Astrocyte of the cerebellum (primary cell): ENCODE measurements around the gene NIPSNAP3A.

ENCODE experiments used
- DNase-seq: peaks from one replicate; pipeline ENCODE4 v3.0.0-alpha.2; 2011; ENCODE audit warnings: low read depth
- H3K4me3 ChIP-seq: 2 replicates; pipeline ENCODE4 v1.5.1; 2011; ENCODE audit warnings: mild to moderate bottlenecking, low read depth, low read length, moderate library complexity
- in situ Hi-C: cut with HindIII; loops from 2 replicates; pipeline ENCODE4 v1.10.0; 2017; ENCODE audit warnings: low sequenced_read_pairs
- TF ChIP-seq, protein P1 (sequence below): IDR thresholded peaks from 2 replicates; pipeline ENCODE4 v1.5.1; 2012; ENCODE audit warnings: low read length, low read depth, moderate library complexity, mild to moderate bottlenecking; ENCODE audit errors: missing control alignments

The NIPSNAP3A gene

DNA sequence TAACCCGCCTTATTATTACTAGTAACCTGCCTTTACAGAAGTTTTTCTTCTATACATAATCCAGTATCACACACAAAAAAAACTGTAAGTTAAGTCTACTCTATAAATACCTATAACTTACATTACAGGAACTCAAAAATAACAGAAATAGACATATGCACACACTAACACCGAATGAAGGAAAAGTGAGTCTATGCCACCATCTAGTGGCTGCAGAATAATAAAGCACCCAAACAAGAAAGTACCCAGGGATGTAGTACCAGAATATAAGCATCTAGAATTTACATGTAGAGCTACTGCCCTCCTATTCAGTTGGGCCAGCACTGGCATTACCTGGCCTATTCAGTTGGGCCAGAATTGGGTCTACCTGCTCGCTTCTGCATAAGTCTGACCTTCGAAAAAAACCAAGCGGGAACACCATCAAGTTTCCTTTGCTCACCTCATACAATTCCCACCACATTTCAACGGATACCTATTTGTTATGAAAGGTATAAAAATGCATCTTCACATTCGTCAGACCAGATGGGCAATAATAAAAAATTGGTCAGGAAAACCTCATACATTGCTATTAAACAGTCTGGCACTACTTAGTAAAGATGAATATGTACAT is 4.0 kb upstream of the NIPSNAP3A start:
- in situ Hi-C loops = no loop called here
- TF ChIP-seq, protein P1, sequence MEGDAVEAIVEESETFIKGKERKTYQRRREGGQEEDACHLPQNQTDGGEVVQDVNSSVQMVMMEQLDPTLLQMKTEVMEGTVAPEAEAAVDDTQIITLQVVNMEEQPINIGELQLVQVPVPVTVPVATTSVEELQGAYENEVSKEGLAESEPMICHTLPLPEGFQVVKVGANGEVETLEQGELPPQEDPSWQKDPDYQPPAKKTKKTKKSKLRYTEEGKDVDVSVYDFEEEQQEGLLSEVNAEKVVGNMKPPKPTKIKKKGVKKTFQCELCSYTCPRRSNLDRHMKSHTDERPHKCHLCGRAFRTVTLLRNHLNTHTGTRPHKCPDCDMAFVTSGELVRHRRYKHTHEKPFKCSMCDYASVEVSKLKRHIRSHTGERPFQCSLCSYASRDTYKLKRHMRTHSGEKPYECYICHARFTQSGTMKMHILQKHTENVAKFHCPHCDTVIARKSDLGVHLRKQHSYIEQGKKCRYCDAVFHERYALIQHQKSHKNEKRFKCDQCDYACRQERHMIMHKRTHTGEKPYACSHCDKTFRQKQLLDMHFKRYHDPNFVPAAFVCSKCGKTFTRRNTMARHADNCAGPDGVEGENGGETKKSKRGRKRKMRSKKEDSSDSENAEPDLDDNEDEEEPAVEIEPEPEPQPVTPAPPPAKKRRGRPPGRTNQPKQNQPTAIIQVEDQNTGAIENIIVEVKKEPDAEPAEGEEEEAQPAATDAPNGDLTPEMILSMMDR = peak; percentile 56
- H3K4me3 ChIP-seq = no peak overlapping the region
- DNase-seq = peak; percentile 60

GRCh38 chr9:104745852-104746251 is 1.6 kb upstream of the NIPSNAP3A start:
- no peak for DNase-seq
- TF ChIP-seq, protein P1 = no peak
- H3K4me3 ChIP-seq = no peak overlapping the region
- in situ Hi-C loops = no loop called here

GRCh38 chr9:104746285-104746684 is 1.2 kb upstream of the NIPSNAP3A start:
- DNase-seq = no peak
- no peak overlapping the region for H3K4me3 ChIP-seq
- in situ Hi-C loops = no loop called here
- TF ChIP-seq, protein P1 = no peak

DNA sequence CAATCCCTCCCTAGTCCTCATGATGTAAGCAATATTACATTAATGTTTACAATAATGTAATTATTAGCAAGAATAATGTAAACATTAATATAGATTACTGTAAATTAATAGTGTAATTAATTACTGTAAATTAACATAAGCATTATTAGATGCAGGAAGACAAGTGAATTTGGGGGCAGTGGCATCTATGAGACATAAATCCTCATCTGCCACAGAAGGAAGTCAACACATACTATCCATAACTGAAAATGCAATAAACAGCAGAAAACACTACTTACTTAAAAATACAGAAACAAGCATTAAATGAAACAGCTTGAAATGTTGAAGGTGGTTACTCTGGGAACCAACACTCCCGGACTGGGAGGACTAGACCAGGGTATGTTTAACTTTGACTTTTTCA is 685 bp upstream of the NIPSNAP3A start:
- TF ChIP-seq, protein P1 = no peak
- peak overlapping the region; percentile 88 for H3K4me3 ChIP-seq
- in situ Hi-C loops = no loop called here
- no peak for DNase-seq

- H3K4me3 ChIP-seq = peak overlapping the region; percentile 88
- TF ChIP-seq, protein P1 = no peak
- in situ Hi-C loops = no loop called here
- DNase-seq = no peak
These were observed 278 bp upstream of the NIPSNAP3A start for GRCh38 chr9:104747245-104747564.

GRCh38 chr9:104748359-104749031 is 1.0 kb downstream of the NIPSNAP3A start:
- no peak for DNase-seq
- in situ Hi-C loops = no loop called here
- TF ChIP-seq, protein P1 = no peak
- peak overlapping the region; percentile 88 for H3K4me3 ChIP-seq
